Loucy (cell line): ENCODE results near the gene JPH2.

ENCODE experiments used
- H2AFZ ChIP-seq: fragments of 200-600 bp; sonication (generic); 2 replicates; pipeline ENCODE4 v1.6.0; 2016; ENCODE audit warnings: antibody characterized with exemption, mild to moderate bottlenecking, low read length, moderate library complexity
- H3F3A ChIP-seq: fragments of 200-600 bp; 2 replicates; pipeline ENCODE4 v1.6.0; 2016; ENCODE audit warnings: antibody characterized with exemption, low read depth, mild to moderate bottlenecking
- H3K27me3 ChIP-seq: fragments of 200-600 bp; sonication (generic); 2 replicates; pipeline ENCODE4 v1.6.1; 2014; ENCODE audit warnings: low read length, mild to moderate bottlenecking; ENCODE audit not compliant: insufficient read depth, poor library complexity, severe bottlenecking
- H3K36me3 ChIP-seq: fragments of 200-600 bp; sonication (generic); 2 replicates; pipeline ENCODE4 v1.6.1; 2016; ENCODE audit warnings: low read length; ENCODE audit not compliant: insufficient read depth
- H3K4me1 ChIP-seq: fragments of 200-600 bp; sonication (generic); 2 replicates; pipeline ENCODE4 v1.5.1; 2014; ENCODE audit warnings: low read length, mild to moderate bottlenecking; ENCODE audit not compliant: insufficient read depth, poor library complexity, severe bottlenecking
- H3K4me2 ChIP-seq: fragments of 200-600 bp; sonication (generic); 2 replicates; pipeline ENCODE4 v1.6.0; 2014; ENCODE audit warnings: antibody characterized with exemption, low read length, low read depth, mild to moderate bottlenecking; ENCODE audit not compliant: poor library complexity, severe bottlenecking
- H3K4me3 ChIP-seq: fragments of 200-600 bp; sonication (generic); 2 replicates; pipeline ENCODE4 v1.5.1; 2014; ENCODE audit warnings: low read length, mild to moderate bottlenecking, mixed read lengths; ENCODE audit not compliant: poor library complexity, severe bottlenecking
- H3K79me2 ChIP-seq: fragments of 200-600 bp; sonication (generic); 2 replicates; pipeline ENCODE4 v1.6.1; 2014; ENCODE audit warnings: low read length; ENCODE audit not compliant: insufficient read depth
- H3K9ac ChIP-seq: fragments of 200-600 bp; sonication (generic); 2 replicates; pipeline ENCODE4 v1.6.0; 2014; ENCODE audit warnings: mild to moderate bottlenecking, low read depth, low read length, moderate library complexity; ENCODE audit not compliant: poor library complexity, severe bottlenecking
- H3K9me2 ChIP-seq: fragments of 200-600 bp; sonication (generic); replicated peaks from 2 replicates; pipeline ENCODE4 v1.6.1; 2016; ENCODE audit warnings: low read depth, low read length, mixed read lengths
- H3K9me3 ChIP-seq: fragments of 200-600 bp; sonication (generic); 2 replicates; pipeline ENCODE4 v1.6.1; 2014; ENCODE audit warnings: mild to moderate bottlenecking, antibody characterized with exemption, low read length, low read depth; ENCODE audit not compliant: insufficient read depth
- H4K20me1 ChIP-seq: fragments of 200-600 bp; sonication (generic); 2 replicates; pipeline ENCODE4 v1.6.0; 2014; ENCODE audit warnings: antibody characterized with exemption, low read length, mild to moderate bottlenecking; ENCODE audit not compliant: insufficient read depth, poor library complexity, severe bottlenecking
- CTCF ChIP-seq: fragments of 200-600 bp; sonication (generic); conservative IDR thresholded peaks from 2 replicates; pipeline ENCODE4 v1.5.1; 2014; ENCODE audit warnings: mild to moderate bottlenecking, antibody characterized with exemption, low read length
- EZH2phosphoT487 ChIP-seq: fragments of 200-600 bp; IDR thresholded peaks from 2 replicates; pipeline ENCODE4 v1.6.1; 2018; ENCODE audit warnings: antibody characterized with exemption, mild to moderate bottlenecking, moderate library complexity, borderline replicate concordance

Gene JPH2

GRCh38 chr20:44200371-44200770 lies 13.4 kb upstream of the JPH2 start:
- peaks cover 16% of the 10 kb centered on the region; the same call in 1 of the 2 replicates for H3K79me2 ChIP-seq
- no peaks in the 10 kb centered on the region for H3F3A ChIP-seq
- H3K9me2 ChIP-seq, result no peaks in the 10 kb centered on the region
- H3K9ac ChIP-seq, result no peak overlapping the region
- peaks cover 72% of the 10 kb centered on the region for H3K36me3 ChIP-seq
- no peaks in the 10 kb centered on the region for H3K27me3 ChIP-seq
- peaks cover 12% of the 10 kb centered on the region for H3K4me1 ChIP-seq
- no peak overlapping the region for H3K4me3 ChIP-seq
- no peak for TF ChIP-seq CTCF
- TF ChIP-seq EZH2phosphoT487, result no peak
- no peak overlapping the region for H3K4me2 ChIP-seq
- H4K20me1 ChIP-seq, result peaks cover 9% of the 10 kb centered on the region
- H3K9me3 ChIP-seq, result no peaks in the 10 kb centered on the region
- no peak overlapping the region for H2AFZ ChIP-seq

- H3K79me2 ChIP-seq, result peaks cover 16% of the 10 kb centered on the region; the same call in 1 of the 2 replicates
- TF ChIP-seq CTCF, result no peak
- no peak for TF ChIP-seq EZH2phosphoT487
- no peak overlapping the region for H3K4me2 ChIP-seq
- peaks cover 11% of the 10 kb centered on the region for H3K4me1 ChIP-seq
- H4K20me1 ChIP-seq, result peaks cover 9% of the 10 kb centered on the region
- H2AFZ ChIP-seq, result no peak overlapping the region
- no peak overlapping the region for H3K4me3 ChIP-seq
- no peaks in the 10 kb centered on the region for H3K27me3 ChIP-seq
- no peaks in the 10 kb centered on the region for H3K9me3 ChIP-seq
- no peaks in the 10 kb centered on the region for H3K9me2 ChIP-seq
- no peak overlapping the region for H3K9ac ChIP-seq
- peaks cover 67% of the 10 kb centered on the region for H3K36me3 ChIP-seq
- H3F3A ChIP-seq, result no peaks in the 10 kb centered on the region
These were observed 12.9 kb upstream of the JPH2 start for GRCh38 chr20:44199877-44200276.

- no peak overlapping the region for H3K9ac ChIP-seq
- no peaks in the 10 kb centered on the region for H3K27me3 ChIP-seq
- no peaks in the 10 kb centered on the region for H3F3A ChIP-seq
- H3K9me2 ChIP-seq, result no peaks in the 10 kb centered on the region
- H3K4me1 ChIP-seq, result peaks cover 3% of the 10 kb centered on the region
- H3K4me3 ChIP-seq, result no peak overlapping the region
- peaks cover 10% of the 10 kb centered on the region; the same call in 1 of the 2 replicates for H3K79me2 ChIP-seq
- H2AFZ ChIP-seq, result no peak overlapping the region
- H3K4me2 ChIP-seq, result no peak overlapping the region
- H4K20me1 ChIP-seq, result peaks cover 4% of the 10 kb centered on the region
- TF ChIP-seq CTCF (no peak), EZH2phosphoT487 (no peak)
- H3K36me3 ChIP-seq, result peaks cover 65% of the 10 kb centered on the region
- no peaks in the 10 kb centered on the region for H3K9me3 ChIP-seq
These were observed 11.9 kb upstream of the JPH2 start for GRCh38 chr20:44198872-44199271.
